Measurements from ENCODE around the gene HNRNPLL. TPM values are rescaled to one million over a fixed set of nuclear protein-coding genes. Genes with fewer than 3 reads are reported as not detected.

The HNRNPLL gene
- total RNA-seq, 2 donors from 2014 or later = 63.7 to 80.7 TPM

- ATAC-seq (replicated peaks in 1 of 2) (peak; percentile 43 to 58), DNase-seq (no peak)
- H3K9me3 Mint-ChIP-seq = no peaks in the 10 kb centered on the region
- H3K4me1 Mint-ChIP-seq (ENCODE audit: low read depth) = peaks cover 34% of the 10 kb centered on the region
- peaks cover 5 to 25% of the 10 kb centered on the region in 2 donors for H3K36me3 Mint-ChIP-seq (ENCODE audit: insufficient read depth in 2 of 2)
- H3K27me3 Mint-ChIP-seq (ENCODE audit: low read depth) = no peaks in the 10 kb centered on the region
- peak overlapping the region in 1 of 2 donors; percentile 15 for H3K4me3 Mint-ChIP-seq
- peak overlapping the region; percentile 3 for H3K27ac Mint-ChIP-seq
These were observed 23.9 kb downstream of the HNRNPLL start for GRCh38 chr2:38578832-38579231.

- ATAC-seq (replicated peaks in 1 of 2) = peak; percentile 20 to 54
- H3K27ac Mint-ChIP-seq = peak overlapping the region; percentile 76
- DNase-seq = no peak
- H3K4me3 Mint-ChIP-seq = peak overlapping the region in 1 of 2 donors; percentile 19
- no peaks in the 10 kb centered on the region for H3K27me3 Mint-ChIP-seq (ENCODE audit: low read depth)
- peaks cover 42% of the 10 kb centered on the region for H3K4me1 Mint-ChIP-seq (ENCODE audit: low read depth)
- H3K9me3 Mint-ChIP-seq = no peaks in the 10 kb centered on the region
- peaks cover 8 to 22% of the 10 kb centered on the region in 2 donors for H3K36me3 Mint-ChIP-seq (ENCODE audit: insufficient read depth in 2 of 2)
These were observed 28.4 kb downstream of the HNRNPLL start for GRCh38 chr2:38574278-38574677.

- H3K4me3 Mint-ChIP-seq = peak overlapping the region; percentile 41 to 70
- peak; percentile 45 to 50 for ATAC-seq (replicated peaks in 1 of 2)
These were observed 30.6 kb downstream of the HNRNPLL start for GRCh38 chr2:38572167-38572566.

GRCh38 chr2:38571193-38571592, 31.5 kb downstream of the HNRNPLL start:
- peaks cover 25% of the 10 kb centered on the region for H3K4me1 Mint-ChIP-seq (ENCODE audit: low read depth)
- no peak overlapping the region for H3K4me3 Mint-ChIP-seq
- no peak overlapping the region for H3K27ac Mint-ChIP-seq
- H3K27me3 Mint-ChIP-seq (ENCODE audit: low read depth) = no peaks in the 10 kb centered on the region
- peaks cover 6 to 21% of the 10 kb centered on the region in 2 donors for H3K36me3 Mint-ChIP-seq (ENCODE audit: insufficient read depth in 2 of 2)
- no peak for DNase-seq
- H3K9me3 Mint-ChIP-seq = no peaks in the 10 kb centered on the region
- ATAC-seq (replicated peaks in 1 of 2) = peak in 1 of 2 donors; percentile 25

More at GRCh38 chr2:38572167-38572566, 30.6 kb downstream of the HNRNPLL start:
- Mint-ChIP-seq H3K27ac (peak overlapping the region; percentile 91), H3K27me3 (ENCODE audit: low read depth) (no peaks in the 10 kb centered on the region), H3K9me3 (no peaks in the 10 kb centered on the region), H3K4me1 (ENCODE audit: low read depth) (peaks cover 32% of the 10 kb centered on the region), H3K36me3 (ENCODE audit: insufficient read depth in 2 of 2) (peaks cover 8 to 24% of the 10 kb centered on the region in 2 donors)
- DNase-seq = peak; percentile 40 to 55

GRCh38 chr2:38568724-38569436, 33.8 kb downstream of the HNRNPLL start:
- DNase-seq = no peak
- Mint-ChIP-seq H3K9me3 (no peaks in the 10 kb centered on the region), H3K27ac (peak overlapping the region; percentile 46), H3K4me3 (no peak overlapping the region), H3K4me1 (ENCODE audit: low read depth) (peaks cover 16% of the 10 kb centered on the region), H3K36me3 (ENCODE audit: insufficient read depth in 2 of 2) (peaks cover 6 to 25% of the 10 kb centered on the region in 2 donors), H3K27me3 (ENCODE audit: low read depth) (no peaks in the 10 kb centered on the region)
- no peak for ATAC-seq (replicated peaks in 1 of 2)

- H3K36me3 Mint-ChIP-seq (ENCODE audit: insufficient read depth in 2 of 2) = peaks cover 2 to 20% of the 10 kb centered on the region in 2 donors
- ATAC-seq (replicated peaks in 1 of 2) (no peak), DNase-seq (no peak)
- no peaks in the 10 kb centered on the region for H3K9me3 Mint-ChIP-seq
- H3K27me3 Mint-ChIP-seq (ENCODE audit: low read depth) = no peaks in the 10 kb centered on the region
- no peak overlapping the region for H3K27ac Mint-ChIP-seq
- no peak overlapping the region for H3K4me3 Mint-ChIP-seq
- H3K4me1 Mint-ChIP-seq (ENCODE audit: low read depth) = peaks cover 2% of the 10 kb centered on the region
These were observed 37.4 kb downstream of the HNRNPLL start for GRCh38 chr2:38565333-38565732.

GRCh38 chr2:38561691-38562090, 41.0 kb downstream of the HNRNPLL start:
- Mint-ChIP-seq H3K27ac (peak overlapping the region; percentile 79), H3K27me3 (ENCODE audit: low read depth) (no peaks in the 10 kb centered on the region), H3K9me3 (no peaks in the 10 kb centered on the region), H3K4me3 (no peak overlapping the region), H3K36me3 (ENCODE audit: insufficient read depth in 2 of 2) (peaks cover 0 to 13% of the 10 kb centered on the region in 2 donors), H3K4me1 (ENCODE audit: low read depth) (peaks cover 4% of the 10 kb centered on the region)
- no peak for DNase-seq
- no peak for ATAC-seq (replicated peaks in 1 of 2)

GRCh38 chr2:38560092-38560491, 42.6 kb downstream of the HNRNPLL start:
- Mint-ChIP-seq H3K4me1 (ENCODE audit: low read depth) (peaks cover 4% of the 10 kb centered on the region), H3K27me3 (ENCODE audit: low read depth) (no peaks in the 10 kb centered on the region), H3K4me3 (no peak overlapping the region), H3K9me3 (no peaks in the 10 kb centered on the region), H3K27ac (no peak overlapping the region), H3K36me3 (ENCODE audit: insufficient read depth in 2 of 2) (peaks cover 0 to 11% of the 10 kb centered on the region in 2 donors)
- ATAC-seq (replicated peaks in 1 of 2) = no peak
- DNase-seq = no peak

- Mint-ChIP-seq H3K27me3 (ENCODE audit: low read depth) (no peaks in the 10 kb centered on the region), H3K4me3 (no peak overlapping the region), H3K9me3 (no peaks in the 10 kb centered on the region), H3K4me1 (ENCODE audit: low read depth) (peaks cover 5% of the 10 kb centered on the region), H3K27ac (no peak overlapping the region), H3K36me3 (ENCODE audit: insufficient read depth in 2 of 2) (peaks cover 0 to 7% of the 10 kb centered on the region in 2 donors)
- DNase-seq (no peak), ATAC-seq (replicated peaks in 1 of 2) (no peak)
These were observed 44.7 kb downstream of the HNRNPLL start for GRCh38 chr2:38557981-38558380.

- ATAC-seq (replicated peaks in 1 of 2) (no peak), DNase-seq (no peak)
- peaks cover 0 to 7% of the 10 kb centered on the region in 2 donors for H3K36me3 Mint-ChIP-seq (ENCODE audit: insufficient read depth in 2 of 2)
- no peak overlapping the region for H3K27ac Mint-ChIP-seq
- no peaks in the 10 kb centered on the region for H3K27me3 Mint-ChIP-seq (ENCODE audit: low read depth)
- H3K9me3 Mint-ChIP-seq = no peaks in the 10 kb centered on the region
- peaks cover 13% of the 10 kb centered on the region for H3K4me1 Mint-ChIP-seq (ENCODE audit: low read depth)
- H3K4me3 Mint-ChIP-seq = no peak overlapping the region
These were observed 45.5 kb downstream of the HNRNPLL start for GRCh38 chr2:38557217-38557616.

GRCh38 chr2:38556006-38556801, 46.5 kb downstream of the HNRNPLL start:
- H3K4me1 Mint-ChIP-seq (ENCODE audit: low read depth) = peaks cover 21% of the 10 kb centered on the region

GRCh38 chr2:38554973-38555595, 47.6 kb downstream of the HNRNPLL start:
- H3K27me3 Mint-ChIP-seq (ENCODE audit: low read depth) = no peaks in the 10 kb centered on the region
- DNase-seq = no peak
- no peaks in the 10 kb centered on the region for H3K9me3 Mint-ChIP-seq
- no peak overlapping the region for H3K4me3 Mint-ChIP-seq
- peaks cover 0 to 2% of the 10 kb centered on the region in 2 donors for H3K36me3 Mint-ChIP-seq (ENCODE audit: insufficient read depth in 2 of 2)
- peaks cover 17% of the 10 kb centered on the region for H3K4me1 Mint-ChIP-seq (ENCODE audit: low read depth)
- ATAC-seq (replicated peaks in 1 of 2) = peak in 1 of 2 donors; percentile 25
- no peak overlapping the region for H3K27ac Mint-ChIP-seq

More at GRCh38 chr2:38556006-38556801, 46.5 kb downstream of the HNRNPLL start:
- Mint-ChIP-seq H3K9me3 (no peaks in the 10 kb centered on the region), H3K36me3 (ENCODE audit: insufficient read depth in 2 of 2) (peaks cover 0 to 2% of the 10 kb centered on the region in 2 donors), H3K27me3 (ENCODE audit: low read depth) (no peaks in the 10 kb centered on the region), H3K27ac (peak overlapping the region; percentile 12), H3K4me3 (no peak overlapping the region)
- DNase-seq = no peak
- no peak for ATAC-seq (replicated peaks in 1 of 2)

GRCh38 chr2:38553554-38553953, 49.2 kb downstream of the HNRNPLL start:
- H3K4me1 Mint-ChIP-seq (ENCODE audit: low read depth) = peaks cover 24% of the 10 kb centered on the region

More at GRCh38 chr2:38553554-38553953, 49.2 kb downstream of the HNRNPLL start:
- Mint-ChIP-seq H3K27ac (no peak overlapping the region), H3K36me3 (ENCODE audit: insufficient read depth in 2 of 2) (no peaks in the 10 kb centered on the region), H3K27me3 (ENCODE audit: low read depth) (no peaks in the 10 kb centered on the region), H3K9me3 (no peaks in the 10 kb centered on the region), H3K4me3 (no peak overlapping the region)
- ATAC-seq (replicated peaks in 1 of 2) (no peak), DNase-seq (no peak)

Measured in activated T-cell treated with anti-CD3 and anti-CD28 coated beads, Interleukin-2, amount 50 U/mL, for 72 hours (primary cell).